AG04449 (cell line): ENCODE results near the gene FKBP5.

ENCODE experiments used
- CTCF ChIA-PET: fragments of 350-600 bp; formaldehyde crosslinking; extraction: SDS; loops from one replicate; lab custom pipeline; 2021; ENCODE audit warnings: antibody characterized with exemption; lab: Yijun Ruan, JAX
- POLR2A ChIA-PET: fragments of 400-600, 350-600 bp; formaldehyde crosslinking; extraction: SDS; loops from one replicate; lab custom pipeline; 2020; ENCODE audit warnings: antibody characterized with exemption, inconsistent platforms; lab: Yijun Ruan, JAX
- DNase-seq: peaks from one replicate; pipeline ENCODE4 v3.0.0-alpha.2; 2010; ENCODE audit warnings: low read depth, low spot score
- H3K4me3 ChIP-seq: 2 replicates; pipeline ENCODE4 v1.5.1; 2011; ENCODE audit warnings: low read depth, mild to moderate bottlenecking, control low read depth, low read length
- CTCF ChIP-seq: IDR thresholded peaks from one replicate; pipeline ENCODE4 v1.5.1; 2011; ENCODE audit warnings: mild to moderate bottlenecking, moderate library complexity, low read length, control low read depth, inconsistent platforms; ENCODE audit not compliant: insufficient read depth; ENCODE audit errors: missing control alignments

FKBP5 gene

GRCh38 chr6:35624341-35625070 is 64.2 kb downstream of the FKBP5 start:
- POLR2A ChIA-PET, result no interaction called here
- DNase-seq, result no peak
- CTCF ChIA-PET, result interaction anchor here (0.7 to 6.7 kb wide), 21 partner anchors 7 to 114 kb away, joined by 3 to 45 read pairs (median 5); partner anchors contain the start of gene ARMC12
- TF ChIP-seq CTCF, result peak; percentile 46
- H3K4me3 ChIP-seq, result no peak overlapping the region

GRCh38 chr6:35622283-35622682 is 66.4 kb downstream of the FKBP5 start:
- H3K4me3 ChIP-seq, result no peak overlapping the region
- DNase-seq, result no peak
- ChIA-PET POLR2A (interaction anchor here (0.6 kb wide), 1 partner anchor 47 kb away, joined by 3 read pairs; no protein-coding TSS in a partner anchor), CTCF (interaction anchor here (1.0 to 6.7 kb wide), 3 partner anchors 20 to 38 kb away, joined by 3 to 45 read pairs (median 6); no protein-coding TSS in a partner anchor)
- no peak for TF ChIP-seq CTCF

- CTCF ChIA-PET, result interaction anchor here (1.7 to 6.7 kb wide), 2 partner anchors 31 to 36 kb away, joined by 5 to 45 read pairs; no protein-coding TSS in a partner anchor
- no peak overlapping the region for H3K4me3 ChIP-seq
- no peak for TF ChIP-seq CTCF
- no peak for DNase-seq
- POLR2A ChIA-PET, result no interaction called here
Observed at GRCh38 chr6:35620706-35621105, 68.0 kb downstream of the FKBP5 start.

- ChIA-PET POLR2A (no interaction called here), CTCF (interaction anchor here (1.3 kb wide), 1 partner anchor 10 kb away, joined by 4 read pairs; no protein-coding TSS in a partner anchor)
- TF ChIP-seq CTCF, result no peak
- DNase-seq, result no peak
- H3K4me3 ChIP-seq, result no peak overlapping the region
Observed at GRCh38 chr6:35613762-35614161, 75.0 kb downstream of the FKBP5 start.

- CTCF ChIA-PET, result interaction anchor here (1.6 to 1.7 kb wide), 2 partner anchors 8 to 13 kb away, joined by 5 to 7 read pairs; no protein-coding TSS in a partner anchor
- no peak overlapping the region for H3K4me3 ChIP-seq
- no peak for TF ChIP-seq CTCF
- DNase-seq, result no peak
- POLR2A ChIA-PET, result no interaction called here
Observed at GRCh38 chr6:35611240-35611639, 77.5 kb downstream of the FKBP5 start.

GRCh38 chr6:35610830-35611229 is 77.9 kb downstream of the FKBP5 start:
- ChIA-PET POLR2A (no interaction called here), CTCF (interaction anchor here (1.1 to 1.7 kb wide), 3 partner anchors 9 to 125 kb away, joined by 4 to 7 read pairs (median 5); no protein-coding TSS in a partner anchor)
- DNase-seq, result no peak
- no peak for TF ChIP-seq CTCF
- no peak overlapping the region for H3K4me3 ChIP-seq
